HepG2 (cell line): ENCODE measurements around the gene TOM1L2. TPM values are rescaled to one million over a fixed set of nuclear protein-coding genes. Genes with fewer than 3 reads are reported as not detected.

Experiments used
- BCLAF1 ChIP-seq: fragments of 450-650 bp; IDR thresholded peaks from 2 replicates; pipeline ENCODE4 v1.6.1; 2017; ENCODE audit warnings: mild to moderate bottlenecking
- CEBPB ChIP-seq: IDR thresholded peaks from 2 replicates; pipeline ENCODE4 v1.6.1; 2011; ENCODE audit warnings: low read depth, low read length, improper control_type of control experiment, borderline replicate concordance
- GTF3A ChIP-seq: sonication (generic); formaldehyde crosslinking; conservative IDR thresholded peaks from 2 replicates; pipeline ENCODE4 v1.4.0; 2020; ENCODE audit warnings: mild to moderate bottlenecking, missing genetic modification reagents
- HES4 ChIP-seq: sonication (generic); formaldehyde crosslinking; IDR thresholded peaks from 2 replicates; pipeline ENCODE4 v1.9.0; 2021; ENCODE audit warnings: mild to moderate bottlenecking, missing genetic modification reagents, borderline replicate concordance
- ISL2 ChIP-seq: sonication (generic); formaldehyde crosslinking; IDR thresholded peaks from 2 replicates; pipeline ENCODE4 v1.5.0; 2020; ENCODE audit warnings: missing genetic modification reagents
- NR2F2 ChIP-seq: IDR thresholded peaks from 2 replicates; pipeline ENCODE4 v1.6.1; 2012; ENCODE audit warnings: low read depth, inconsistent platforms, borderline replicate concordance
- PAXIP1 ChIP-seq: sonication (generic); formaldehyde crosslinking; conservative IDR thresholded peaks from 2 replicates; pipeline ENCODE4 v1.4.0; 2020; ENCODE audit warnings: mild to moderate bottlenecking, missing genetic modification reagents, moderate library complexity
- ZNF251 ChIP-seq: sonication (generic); formaldehyde crosslinking; IDR thresholded peaks from 2 replicates; pipeline ENCODE4 v1.9.0; 2021; ENCODE audit warnings: mild to moderate bottlenecking, missing genetic modification reagents
- polyA plus RNA-seq, 8 experiments: library from polyadenylated mRNA; depleted of rRNA in 3 of 8; stranded (reverse) in 7 of 8; unstranded in 1 of 8; fragments of >200 nt; fragmentation: Illumina TruSeq in 4 of 8; extraction: Trizol in 4 of 8; gene quantifications; 2 replicates each; pipeline versions ENCODE4 v1.2.1 to v1.2.3, GENCODE V29; 2011 to 2016; ENCODE audit warnings: low read depth in 4 of 8, missing spikeins in 1 of 8, mixed read lengths in 1 of 8; ENCODE audit not compliant: insufficient read depth in 1 of 8
- total RNA-seq, 5 experiments: library from RNA; depleted of rRNA; stranded (reverse); fragments of >200 nt; fragmentation: Illumina TruSeq; extraction: Trizol; gene quantifications; 2 replicates each; pipeline ENCODE4 v1.2.3, GENCODE V29; 2016; ENCODE audit warnings: low read depth in 1 of 5
- TF ChIP-seq, protein P1 (sequence below), 2 experiments: sonication (generic) in 1 of 2; formaldehyde crosslinking in 1 of 2; IDR thresholded peaks; 2 replicates each; pipeline versions ENCODE4 v1.6.1 to v1.9.0; 2014 to 2022; ENCODE audit warnings: antibody characterized with exemption in 1 of 2, borderline replicate concordance in 1 of 2, inconsistent platforms in 1 of 2, low read depth in 1 of 2, missing genetic modification reagents in 1 of 2
- TF ChIP-seq, protein P2 (sequence below): IDR thresholded peaks from 2 replicates; pipeline ENCODE4 v1.6.1; 2016; ENCODE audit warnings: mild to moderate bottlenecking
- TF ChIP-seq, protein P3 (sequence below): sonication (generic); formaldehyde crosslinking; IDR thresholded peaks from 2 replicates; pipeline ENCODE4 v1.8.0; 2022; ENCODE audit warnings: mild to moderate bottlenecking, missing genetic modification reagents, borderline replicate concordance

Gene TOM1L2
- total and polyA plus RNA-seq, 2 of the 13 experiments (the other 11 are each of a cell fraction or from before 2014, with no cell fraction given): 4.7 to 7.4 TPM

- TF ChIP-seq, protein P1, sequence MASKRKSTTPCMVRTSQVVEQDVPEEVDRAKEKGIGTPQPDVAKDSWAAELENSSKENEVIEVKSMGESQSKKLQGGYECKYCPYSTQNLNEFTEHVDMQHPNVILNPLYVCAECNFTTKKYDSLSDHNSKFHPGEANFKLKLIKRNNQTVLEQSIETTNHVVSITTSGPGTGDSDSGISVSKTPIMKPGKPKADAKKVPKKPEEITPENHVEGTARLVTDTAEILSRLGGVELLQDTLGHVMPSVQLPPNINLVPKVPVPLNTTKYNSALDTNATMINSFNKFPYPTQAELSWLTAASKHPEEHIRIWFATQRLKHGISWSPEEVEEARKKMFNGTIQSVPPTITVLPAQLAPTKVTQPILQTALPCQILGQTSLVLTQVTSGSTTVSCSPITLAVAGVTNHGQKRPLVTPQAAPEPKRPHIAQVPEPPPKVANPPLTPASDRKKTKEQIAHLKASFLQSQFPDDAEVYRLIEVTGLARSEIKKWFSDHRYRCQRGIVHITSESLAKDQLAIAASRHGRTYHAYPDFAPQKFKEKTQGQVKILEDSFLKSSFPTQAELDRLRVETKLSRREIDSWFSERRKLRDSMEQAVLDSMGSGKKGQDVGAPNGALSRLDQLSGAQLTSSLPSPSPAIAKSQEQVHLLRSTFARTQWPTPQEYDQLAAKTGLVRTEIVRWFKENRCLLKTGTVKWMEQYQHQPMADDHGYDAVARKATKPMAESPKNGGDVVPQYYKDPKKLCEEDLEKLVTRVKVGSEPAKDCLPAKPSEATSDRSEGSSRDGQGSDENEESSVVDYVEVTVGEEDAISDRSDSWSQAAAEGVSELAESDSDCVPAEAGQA (IDR thresholded peaks at IDR 0.05; ENCODE audit: low read depth): no peak
- TF ChIP-seq, protein P1 (CRISPR knock-in tag; IDR thresholded peaks at IDR 0.05; ENCODE audit: borderline replicate concordance): no peak
- TF ChIP-seq, protein P2, sequence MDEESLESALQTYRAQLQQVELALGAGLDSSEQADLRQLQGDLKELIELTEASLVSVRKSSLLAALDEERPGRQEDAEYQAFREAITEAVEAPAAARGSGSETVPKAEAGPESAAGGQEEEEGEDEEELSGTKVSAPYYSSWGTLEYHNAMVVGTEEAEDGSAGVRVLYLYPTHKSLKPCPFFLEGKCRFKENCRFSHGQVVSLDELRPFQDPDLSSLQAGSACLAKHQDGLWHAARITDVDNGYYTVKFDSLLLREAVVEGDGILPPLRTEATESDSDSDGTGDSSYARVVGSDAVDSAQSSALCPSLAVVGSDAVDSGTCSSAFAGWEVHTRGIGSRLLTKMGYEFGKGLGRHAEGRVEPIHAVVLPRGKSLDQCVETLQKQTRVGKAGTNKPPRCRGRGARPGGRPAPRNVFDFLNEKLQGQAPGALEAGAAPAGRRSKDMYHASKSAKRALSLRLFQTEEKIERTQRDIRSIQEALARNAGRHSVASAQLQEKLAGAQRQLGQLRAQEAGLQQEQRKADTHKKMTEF (CRISPR knock-in tag): no peak
- TF ChIP-seq HES4 (no peak), ISL2 (no peak; the same call in 1 of the 2 replicates), ZNF251 (CRISPR knock-in tag) (no peak), CEBPB (no peak), NR2F2 (0 out of 2 replicates have a peak, but pooled peaks have one; percentile 38), BCLAF1 (no peak), GTF3A (CRISPR knock-in tag) (no peak), PAXIP1 (CRISPR knock-in tag) (peak; percentile 76)
- TF ChIP-seq, protein P3, sequence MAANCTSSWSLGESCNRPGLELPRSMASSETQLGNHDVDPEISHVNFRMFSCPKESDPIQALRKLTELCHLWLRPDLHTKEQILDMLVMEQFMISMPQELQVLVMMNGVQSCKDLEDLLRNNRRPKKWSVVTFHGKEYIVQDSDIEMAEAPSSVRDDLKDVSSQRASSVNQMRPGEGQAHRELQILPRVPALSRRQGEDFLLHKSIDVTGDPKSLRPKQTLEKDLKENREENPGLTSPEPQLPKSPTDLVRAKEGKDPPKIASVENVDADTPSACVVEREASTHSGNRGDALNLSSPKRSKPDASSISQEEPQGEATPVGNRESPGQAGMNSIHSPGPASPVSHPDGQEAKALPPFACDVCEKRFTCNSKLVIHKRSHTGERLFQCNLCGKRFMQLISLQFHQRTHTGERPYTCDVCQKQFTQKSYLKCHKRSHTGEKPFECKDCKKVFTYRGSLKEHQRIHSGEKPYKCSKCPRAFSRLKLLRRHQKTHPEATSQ (CRISPR knock-in tag): no peak
These were observed 148.6 kb downstream of the TOM1L2 start (continued) for GRCh38 chr17:17823433-17824118.
